ENCODE measurements around the gene LRRN2.

Gene LRRN2

GRCh38 chr1:204702552-204703267 lies 17.2 kb upstream of the LRRN2 start:
- no peak for TF ChIP-seq CTCF (IDR thresholded peaks at IDR 0.05; ENCODE audit: low read depth, low read length, missing control alignments)
- H3K4me3 ChIP-seq (replicated peaks; ENCODE audit: low read depth, low read length), result no peak overlapping the region
- no peak for DNase-seq (ENCODE audit: extremely low read depth, low read depth)

DNA sequence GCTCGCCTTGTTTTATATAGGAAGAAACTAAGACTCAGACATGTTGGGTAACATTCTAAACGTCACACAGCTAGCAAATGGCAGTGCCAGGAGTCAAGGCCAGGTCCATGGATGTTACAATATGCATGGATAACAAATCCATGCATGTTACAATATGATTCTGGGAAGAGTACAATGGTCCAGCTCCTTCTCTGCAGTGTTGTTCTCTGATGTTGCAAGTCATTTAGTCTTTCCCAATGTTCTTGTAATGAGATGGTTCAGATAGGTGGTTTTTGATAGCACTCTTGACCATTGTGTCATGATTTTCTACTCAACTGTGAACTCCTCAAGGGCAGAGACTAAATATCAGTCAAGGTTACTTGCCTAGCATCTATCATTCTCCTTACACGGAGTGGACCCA lies 15.7 kb upstream of the LRRN2 start:
- no peak overlapping the region for H3K4me3 ChIP-seq (replicated peaks; ENCODE audit: low read depth, low read length)
- no peak for DNase-seq (ENCODE audit: extremely low read depth, low read depth)
- TF ChIP-seq CTCF (IDR thresholded peaks at IDR 0.05; ENCODE audit: low read depth, low read length, missing control alignments), result no peak

GRCh38 chr1:204697893-204698292 lies 12.4 kb upstream of the LRRN2 start:
- DNase-seq (ENCODE audit: extremely low read depth, low read depth), result no peak
- H3K4me3 ChIP-seq (replicated peaks; ENCODE audit: low read depth, low read length), result no peak overlapping the region
- no peak for TF ChIP-seq CTCF (IDR thresholded peaks at IDR 0.05; ENCODE audit: low read depth, low read length, missing control alignments)

DNA sequence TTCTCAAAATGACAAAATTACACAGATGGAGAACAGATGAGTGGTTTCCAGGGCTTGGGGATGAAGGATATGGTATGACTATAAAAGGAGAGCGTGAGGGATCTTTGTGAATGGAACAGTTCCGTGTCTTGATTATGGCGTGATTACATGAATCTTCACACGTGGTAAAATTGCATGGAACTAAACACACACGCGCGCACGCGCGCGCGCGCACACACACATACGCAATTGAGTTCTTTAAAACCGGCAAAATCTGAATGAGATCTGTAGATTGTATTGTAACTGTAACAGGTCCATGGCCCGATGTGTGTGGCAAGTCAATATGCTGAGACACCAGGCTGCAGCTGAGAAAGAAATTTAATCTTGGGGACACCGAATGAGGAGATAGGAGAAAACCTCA lies 11.1 kb upstream of the LRRN2 start:
- no peak for TF ChIP-seq CTCF (IDR thresholded peaks at IDR 0.05; ENCODE audit: low read depth, low read length, missing control alignments)
- no peak for DNase-seq (ENCODE audit: extremely low read depth, low read depth)
- no peak overlapping the region for H3K4me3 ChIP-seq (replicated peaks; ENCODE audit: low read depth, low read length)

DNA sequence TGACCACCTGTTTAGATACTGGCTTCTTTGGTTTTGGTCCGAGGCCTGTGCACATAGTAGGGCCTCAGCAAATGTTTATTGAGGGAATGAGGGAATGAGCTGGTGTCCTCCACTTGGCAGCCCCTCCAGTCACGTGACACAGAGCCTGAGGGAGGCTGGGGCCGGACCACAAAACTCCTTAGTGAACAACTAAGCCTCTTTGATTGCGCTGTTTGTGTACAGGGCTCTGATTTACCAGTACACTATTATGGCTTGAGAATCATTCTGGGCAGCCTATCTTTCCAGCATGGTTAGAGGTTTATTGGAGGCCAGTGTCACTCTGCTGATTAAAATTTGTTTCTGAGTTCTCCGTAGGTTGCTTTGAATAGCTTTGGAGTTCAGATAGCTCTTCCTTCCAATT lies 10.2 kb upstream of the LRRN2 start:
- no peak for TF ChIP-seq CTCF (IDR thresholded peaks at IDR 0.05; ENCODE audit: low read depth, low read length, missing control alignments)
- H3K4me3 ChIP-seq (replicated peaks; ENCODE audit: low read depth, low read length), result no peak overlapping the region
- no peak for DNase-seq (ENCODE audit: extremely low read depth, low read depth)

- TF ChIP-seq CTCF (IDR thresholded peaks at IDR 0.05; ENCODE audit: low read depth, low read length, missing control alignments), result no peak
- H3K4me3 ChIP-seq (replicated peaks; ENCODE audit: low read depth, low read length), result no peak overlapping the region
- no peak for DNase-seq (ENCODE audit: extremely low read depth, low read depth)
Observed at GRCh38 chr1:204694145-204694544, 8.6 kb upstream of the LRRN2 start.

DNA sequence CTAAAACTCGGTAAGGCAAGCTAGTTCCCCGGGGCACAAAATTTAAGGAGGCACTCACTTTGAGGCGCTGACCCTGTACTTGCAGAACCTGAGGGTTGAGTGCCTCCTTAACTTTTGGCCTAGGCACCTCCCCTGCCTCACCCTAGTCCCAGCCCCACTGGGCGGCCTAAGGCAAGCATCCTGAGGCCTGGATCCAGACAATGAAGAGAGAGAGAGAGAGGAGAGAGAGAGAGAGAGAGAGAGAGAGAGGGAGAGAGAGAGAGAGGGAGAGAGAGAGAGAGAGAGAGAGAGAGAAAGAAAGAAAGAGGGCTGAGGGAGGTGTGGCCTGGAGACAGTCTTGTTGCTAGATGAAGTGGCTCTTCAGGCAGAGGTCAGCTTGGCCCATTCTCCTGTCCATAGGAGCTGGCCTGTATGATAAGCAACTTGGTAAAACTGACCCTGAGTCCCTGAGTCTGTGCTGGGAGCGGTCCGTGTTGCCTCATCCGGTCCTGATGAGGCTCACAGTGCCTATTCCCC lies 7.4 kb upstream of the LRRN2 start:
- no peak for DNase-seq (ENCODE audit: extremely low read depth, low read depth)
- no peak overlapping the region for H3K4me3 ChIP-seq (replicated peaks; ENCODE audit: low read depth, low read length)
- no peak for TF ChIP-seq CTCF (IDR thresholded peaks at IDR 0.05; ENCODE audit: low read depth, low read length, missing control alignments)
